LoVo (cell line): ENCODE data around the gene AKAP13.
"Not testable (repeated sequence)": the region's sequence is repeated elsewhere in the genome, so short reads cannot be mapped to it uniquely, and the experiment has no call there.

Experiments
- DNase-seq: peaks from one replicate; pipeline ENCODE4 v3.0.0-alpha.2; 2016; ENCODE audit warnings: low spot score

The AKAP13 gene

GRCh38 chr15:85625166-85625830 lies 244.9 kb downstream of the AKAP13 start:
- no peak for DNase-seq

DNA sequence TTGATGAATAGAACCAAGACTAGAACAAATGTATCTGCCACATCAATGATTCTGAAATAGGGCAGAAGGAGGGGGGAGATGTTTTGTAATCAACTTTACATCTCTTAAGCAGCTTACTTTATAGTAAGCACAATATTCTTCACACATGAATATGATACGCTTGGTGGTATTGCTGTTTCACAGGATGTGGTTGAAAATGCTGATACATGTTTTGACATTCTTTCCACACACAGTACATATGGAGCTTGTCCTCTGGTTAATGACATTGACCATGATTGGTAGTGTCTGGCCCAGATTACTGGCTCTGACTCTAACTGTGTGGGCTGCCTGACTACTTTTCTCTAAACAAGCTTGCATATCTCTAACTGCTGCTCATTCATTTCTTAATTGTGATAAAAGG lies 245.5 kb downstream of the AKAP13 start:
- no peak for DNase-seq

- no peak for DNase-seq
Observed at GRCh38 chr15:85627213-85627935, 247.0 kb downstream of the AKAP13 start.

DNA sequence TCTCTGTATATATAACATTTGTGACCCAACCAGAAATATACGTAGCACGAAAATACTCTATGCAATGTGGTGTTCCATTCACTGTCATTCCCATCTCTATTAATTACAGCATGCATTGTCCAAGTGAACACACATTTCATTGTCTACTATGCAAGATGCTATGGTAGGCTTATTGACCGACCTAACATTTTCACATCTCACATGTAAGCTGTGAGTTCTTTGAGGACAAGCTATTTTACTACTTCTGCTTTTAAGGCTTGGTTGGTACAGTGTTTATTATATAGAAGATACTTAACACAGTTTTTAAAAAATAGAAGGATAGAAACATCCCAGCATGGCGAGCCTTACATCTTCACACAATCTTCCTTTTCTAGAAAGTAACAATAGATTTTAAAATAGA lies 249.9 kb downstream of the AKAP13 start:
- DNase-seq: no peak

GRCh38 chr15:85631018-85631417 lies 250.6 kb downstream of the AKAP13 start:
- no peak for DNase-seq

GRCh38 chr15:85632014-85632413 lies 251.6 kb downstream of the AKAP13 start:
- DNase-seq: no peak

- no peak for DNase-seq
Observed at GRCh38 chr15:85633859-85634258, 253.5 kb downstream of the AKAP13 start.

DNA sequence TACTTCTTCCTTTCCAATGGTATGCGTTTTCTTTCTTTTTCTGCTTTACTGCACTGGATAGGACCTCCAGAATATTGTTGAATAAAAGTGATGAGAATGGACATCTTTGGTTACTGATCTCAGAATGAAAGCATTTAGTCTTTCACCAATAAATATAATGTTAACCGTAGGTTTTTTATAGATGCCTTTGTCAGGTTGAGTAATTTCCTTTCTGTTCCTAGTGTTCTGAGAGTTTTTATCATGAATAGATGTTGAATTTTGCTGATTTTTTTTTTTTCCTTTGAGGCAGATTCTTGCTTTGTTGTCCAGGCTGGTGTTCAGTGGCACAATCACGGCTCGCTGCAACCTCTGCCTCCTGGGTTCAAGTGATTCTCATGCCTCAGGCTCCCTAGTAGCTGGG lies 255.9 kb downstream of the AKAP13 start:
- no peak for DNase-seq

DNA sequence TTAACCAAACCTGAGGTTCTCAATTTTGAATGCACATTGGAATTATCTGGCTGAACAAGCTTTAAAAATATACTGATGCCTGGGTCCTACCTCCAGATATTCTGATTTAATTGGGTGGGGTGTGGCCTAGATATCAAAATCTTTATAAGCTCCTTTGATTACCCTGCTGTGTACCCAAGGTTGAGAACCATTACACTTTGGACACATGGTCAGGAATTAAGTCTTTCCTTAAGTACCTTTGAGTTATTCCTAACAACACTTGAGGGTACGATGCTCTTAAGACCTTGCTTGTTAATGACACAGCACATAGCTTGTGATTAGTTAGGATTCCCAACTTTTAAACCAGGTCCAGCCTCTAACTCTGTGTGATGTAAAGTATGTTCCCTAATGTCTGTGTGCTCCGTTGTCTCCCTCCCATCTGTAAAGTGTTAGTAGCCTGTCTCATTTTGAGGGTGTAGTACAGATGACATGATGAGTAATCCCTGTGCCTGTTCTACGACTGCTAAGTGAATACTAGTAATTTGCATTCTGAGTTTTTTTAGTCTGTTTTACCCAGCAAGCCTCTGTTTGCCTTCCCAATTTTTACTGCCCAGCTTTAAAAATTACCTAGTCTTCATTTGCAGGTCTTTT lies 259.5 kb downstream of the AKAP13 start:
- DNase-seq: no peak

DNA sequence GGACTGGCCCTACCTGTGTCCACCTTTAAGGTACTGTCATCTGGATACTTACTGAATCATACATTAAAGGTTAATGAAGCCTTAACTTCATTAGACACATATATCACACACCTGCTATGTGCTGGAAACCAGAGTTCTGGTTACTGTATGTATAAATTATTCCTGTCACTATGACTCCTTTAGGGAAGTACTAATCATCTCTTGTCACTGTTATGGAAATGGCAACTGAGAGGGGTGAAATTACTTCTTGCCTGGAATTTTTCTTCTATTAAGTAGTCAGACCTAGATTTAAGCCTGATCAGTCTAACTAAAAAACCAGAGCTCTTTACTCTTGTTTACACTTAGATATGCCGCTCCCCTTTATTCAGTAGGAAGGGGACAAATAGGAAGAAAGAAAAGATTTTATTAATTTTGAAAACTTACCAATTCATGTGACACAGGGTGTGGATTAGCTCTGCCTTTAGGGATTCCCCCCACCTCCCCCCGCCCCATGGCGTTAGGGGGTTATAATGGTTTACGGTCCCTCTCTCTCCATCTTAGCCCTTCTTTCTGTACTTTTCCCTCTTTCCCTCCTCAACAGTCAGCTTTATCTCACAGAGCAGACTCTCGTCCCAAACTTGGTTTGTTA lies 261.8 kb downstream of the AKAP13 start:
- no peak for DNase-seq

- DNase-seq: no peak
Observed at GRCh38 chr15:85642693-85643066, 262.3 kb downstream of the AKAP13 start.

DNA sequence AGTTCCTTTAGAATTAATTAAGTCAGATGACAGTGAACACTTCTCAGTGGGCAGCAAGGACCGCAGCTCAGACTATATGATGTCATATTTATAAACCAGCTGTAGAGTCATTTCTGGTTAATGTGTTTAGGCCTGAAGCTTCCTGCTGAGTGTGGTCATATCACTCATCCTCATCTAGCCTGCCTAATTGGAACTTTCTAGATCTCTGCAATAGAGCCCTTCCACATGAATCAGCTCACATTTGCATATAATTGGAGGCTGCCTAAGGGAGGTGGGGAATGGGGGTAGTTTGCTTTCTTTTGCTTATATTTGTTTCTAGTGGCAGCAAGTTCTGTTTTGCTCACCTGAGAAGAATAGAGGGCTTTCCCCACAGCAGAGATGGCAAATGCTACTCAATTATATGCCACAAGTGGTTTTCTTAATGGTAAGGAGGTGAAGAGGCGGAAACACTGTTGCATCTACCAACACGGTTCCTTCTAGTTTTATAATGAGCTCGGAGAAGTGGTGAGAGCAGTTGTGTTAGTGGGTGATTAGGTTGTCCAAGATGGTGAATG lies 266.2 kb downstream of the AKAP13 start:
- no peak for DNase-seq

DNA sequence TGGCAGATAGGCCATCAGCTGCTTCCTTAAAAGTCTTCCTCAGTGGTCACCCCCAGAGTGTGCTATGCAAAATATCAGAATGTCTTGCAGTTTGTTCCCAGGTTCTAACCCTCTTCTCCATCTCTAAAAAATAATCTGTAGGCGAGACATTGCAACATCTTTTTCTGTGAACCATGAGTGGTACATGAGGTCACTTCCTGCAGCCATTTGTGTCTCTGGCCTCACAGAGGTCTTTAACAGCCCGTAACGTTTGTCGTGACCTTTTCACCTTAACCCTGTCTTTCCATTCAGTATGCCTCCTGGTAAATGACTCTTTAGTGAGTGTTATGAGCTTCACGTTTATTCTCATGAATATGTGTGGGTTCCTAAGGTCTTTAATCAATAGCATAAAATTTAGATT lies 269.0 kb downstream of the AKAP13 start:
- DNase-seq: no peak

DNA sequence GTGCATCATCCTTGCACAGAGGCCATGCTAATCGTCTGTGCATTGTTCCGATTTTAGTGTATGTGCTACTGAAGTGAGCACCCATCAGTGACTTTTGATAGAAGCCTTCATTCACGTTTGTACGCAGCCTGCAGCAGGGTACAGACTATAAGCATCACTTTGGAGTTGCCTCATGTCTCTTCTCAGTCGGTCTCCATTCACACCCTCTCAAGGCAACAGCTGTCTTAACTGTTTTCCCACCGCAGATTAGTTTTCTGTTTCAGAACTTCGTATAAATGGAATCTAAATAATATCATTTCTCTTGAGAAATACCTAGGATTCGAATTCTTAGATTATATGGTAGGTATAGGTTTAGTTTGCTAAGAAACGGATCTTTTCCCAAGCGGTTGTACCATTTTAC lies 271.1 kb downstream of the AKAP13 start:
- DNase-seq: no peak

- DNase-seq: no peak
Observed at GRCh38 chr15:85652457-85652856, 272.1 kb downstream of the AKAP13 start.

DNA sequence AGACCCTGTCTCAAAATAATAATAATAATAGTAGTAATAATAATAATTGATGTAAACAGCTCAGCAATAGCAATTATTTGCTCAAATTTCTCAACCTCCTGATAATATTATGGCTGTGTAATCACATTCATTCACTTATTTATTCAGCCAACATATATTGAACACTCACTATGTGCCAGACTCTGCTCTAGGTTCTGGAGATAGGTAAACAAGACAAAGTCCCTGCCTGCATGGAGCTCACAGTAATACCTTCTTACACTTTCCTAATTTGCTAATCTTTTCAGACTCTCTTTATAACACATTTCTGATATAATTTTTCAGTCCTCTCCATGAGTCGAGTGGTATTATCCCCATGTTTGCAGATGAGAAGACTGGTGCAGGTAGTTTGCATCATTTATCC lies 276.7 kb downstream of the AKAP13 start:
- no peak for DNase-seq

- DNase-seq: no peak
Observed at GRCh38 chr15:85658816-85659215, 278.4 kb downstream of the AKAP13 start.

DNA sequence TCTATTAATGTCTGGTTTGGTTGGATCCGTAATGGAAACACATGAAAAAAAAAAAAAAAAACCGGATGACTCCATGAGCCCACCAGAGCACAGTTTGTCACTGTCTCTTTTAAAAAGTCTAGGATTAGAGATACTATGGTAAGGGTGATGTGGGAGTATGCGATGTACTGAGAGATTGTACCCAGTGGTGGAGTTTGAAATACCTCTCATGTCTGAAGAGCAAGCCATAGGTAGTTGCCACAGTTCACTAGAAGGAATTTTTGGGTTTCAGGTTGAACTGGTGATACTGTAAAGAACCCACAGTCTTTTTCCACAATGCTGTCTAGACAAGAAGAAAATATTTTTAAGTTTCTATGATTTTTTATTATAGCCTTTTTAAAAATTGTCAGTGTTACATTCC lies 281.5 kb downstream of the AKAP13 start:
- no peak for DNase-seq

DNA sequence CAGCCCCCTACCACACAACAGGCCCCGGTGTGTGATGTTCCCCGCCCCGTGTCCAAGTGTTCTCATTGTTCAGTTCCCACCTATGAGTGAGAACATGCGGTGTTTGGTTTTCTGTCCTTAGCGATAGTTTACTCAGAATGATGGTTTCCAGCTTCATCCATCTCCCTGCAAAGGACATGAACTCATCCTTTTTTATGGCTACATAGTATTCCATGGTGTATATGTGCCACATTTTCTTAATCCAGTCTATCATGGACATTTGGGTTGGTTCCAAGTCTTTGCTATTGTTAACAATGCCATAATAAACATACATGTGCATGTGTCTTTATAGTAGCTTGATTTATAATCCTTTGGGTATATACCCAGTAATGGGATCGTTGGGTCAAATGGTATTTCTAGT lies 285.3 kb downstream of the AKAP13 start:
- DNase-seq: not testable (repeated sequence)

- no peak for DNase-seq
Observed at GRCh38 chr15:85667491-85668424, 287.4 kb downstream of the AKAP13 start.

GRCh38 chr15:85671156-85671555 lies 290.8 kb downstream of the AKAP13 start:
- DNase-seq: no peak
